HCT116 (cell line): ENCODE results near the gene LDLRAD4. TPM values are rescaled to one million over a fixed set of nuclear protein-coding genes. Genes with fewer than 3 reads are reported as not detected.

Experiments used
- ATAC-seq: fragments of 200-7000 bp; cut with Tn5 transposase; 2 replicates; pipeline ENCODE4 v1.9.1; 2020; ENCODE audit warnings: mild to moderate bottlenecking, moderate library complexity
- BruUV-seq: library from RNA; stranded (reverse); fragments of 400-500 nt; replicated peaks from 2 replicates; lab custom pipeline; 2021; lab: Mats Ljungman, UMichigan
- CTCF ChIA-PET: fragments of 300-600 bp; sonication (Branson Sonifier 250); formaldehyde crosslinking; loops from one replicate; lab custom pipeline; 2021; ENCODE audit warnings: antibody characterized with exemption; lab: Charles Lee
- POLR2A ChIA-PET: fragments of 300-600, 350-600 bp; sonication (Branson Sonifier 250); formaldehyde crosslinking; loops from one replicate; lab custom pipeline; 2021; ENCODE audit warnings: antibody characterized with exemption; lab: Charles Lee
- RAD21 ChIA-PET, 2 experiments: fragments of 300-600 bp; sonication (Branson Sonifier 250); formaldehyde crosslinking; loops; one replicate each; lab custom pipeline; 2023; ENCODE audit warnings: low total read pairs in 2 of 2; ENCODE audit not compliant: uncharacterized antibody in 2 of 2, unreplicated experiment in 2 of 2, low non-redundant PET in 1 of 2; lab: Charles Lee
- DNase-seq: peaks from one replicate; pipeline ENCODE4 v3.0.0-alpha.2; 2010; ENCODE audit warnings: low read depth, low spot score
- H2AFZ ChIP-seq: fragments of 200-600 bp; shearing (Covaris generic), sonication (generic); 2 replicates; pipeline ENCODE4 v1.6.1; 2017; ENCODE audit warnings: low read depth, mixed run types, mixed read lengths, antibody characterized with exemption, low read length; ENCODE audit not compliant: poor library complexity, severe bottlenecking
- H3K27ac ChIP-seq: 2 replicates; pipeline ENCODE4 v1.5.1; 2012; ENCODE audit warnings: low read depth, low read length
- H3K27me3 ChIP-seq: fragments of 200-600 bp; sonication (generic); 2 replicates; pipeline ENCODE4 v1.6.1; 2016; ENCODE audit warnings: mixed run types, low read length, mixed read lengths; ENCODE audit not compliant: insufficient read depth
- H3K36me3 ChIP-seq, 2 experiments: fragments of 200-500 bp in 1 of 2; fragments of 200-600 bp in 1 of 2; sonication (Bioruptor generic) in 1 of 2; sonication (generic) in 1 of 2; 2 replicates each; pipeline versions ENCODE4 v1.5.1 to v1.6.1; 2014 to 2016; ENCODE audit warnings: low read length in 2 of 2, inconsistent platforms in 1 of 2, mixed read lengths in 1 of 2, mixed run types in 1 of 2; ENCODE audit not compliant: insufficient read depth in 2 of 2, control insufficient read depth in 1 of 2
- H3K4me1 ChIP-seq, 2 experiments: fragments of 200-600 bp in 1 of 2; sonication (generic) in 1 of 2; 2 replicates each; pipeline versions ENCODE4 v1.5.1 to v1.6.1; 2012 to 2017; ENCODE audit warnings: low read length in 2 of 2, inconsistent platforms in 1 of 2, mild to moderate bottlenecking in 1 of 2, mixed read lengths in 1 of 2, mixed run types in 1 of 2, moderate library complexity in 1 of 2; ENCODE audit not compliant: insufficient read depth in 2 of 2, control insufficient read depth in 1 of 2
- H3K4me2 ChIP-seq: fragments of 200-600 bp; sonication (generic); 2 replicates; pipeline ENCODE4 v1.6.1; 2017; ENCODE audit warnings: mixed run types, low read length, mixed read lengths
- H3K4me3 ChIP-seq, 2 experiments: fragments of 200-600 bp in 1 of 2; sonication (generic) in 1 of 2; replicated peaks in 1 of 2; 2 replicates each; pipeline ENCODE4 v1.5.1; 2011 to 2016; ENCODE audit warnings: low read length in 2 of 2, control low read depth in 1 of 2, low read depth in 1 of 2, mild to moderate bottlenecking in 1 of 2, mixed read lengths in 1 of 2, mixed run types in 1 of 2
- H3K79me2 ChIP-seq: fragments of 200-600 bp; sonication (generic); 2 replicates; pipeline ENCODE4 v1.6.1; 2017; ENCODE audit warnings: mild to moderate bottlenecking, mixed run types, low read length, moderate library complexity, mixed read lengths; ENCODE audit not compliant: insufficient read depth
- H3K9ac ChIP-seq: fragments of 200-600 bp; sonication (generic); 2 replicates; pipeline ENCODE4 v1.6.1; 2016; ENCODE audit warnings: low read length, mixed read lengths
- H3K9me2 ChIP-seq: fragments of 200-600 bp; sonication (generic), shearing (Covaris generic); 2 replicates; pipeline ENCODE4 v1.6.1; 2017; ENCODE audit warnings: mixed run types, mild to moderate bottlenecking, moderate library complexity; ENCODE audit not compliant: insufficient read depth
- H3K9me3 ChIP-seq, 2 experiments: fragments of 200-500 bp in 1 of 2; fragments of 200-600 bp in 1 of 2; sonication (Bioruptor generic) in 1 of 2; sonication (generic) in 1 of 2; 2 replicates each; pipeline ENCODE4 v1.6.1; 2014 to 2017; ENCODE audit warnings: low read length in 2 of 2, mixed read lengths in 2 of 2, inconsistent platforms in 1 of 2, low read depth in 1 of 2, mild to moderate bottlenecking in 1 of 2, mixed run types in 1 of 2, moderate library complexity in 1 of 2; ENCODE audit not compliant: control insufficient read depth in 1 of 2, insufficient read depth in 1 of 2
- H4K20me1 ChIP-seq: fragments of 200-600 bp; sonication (generic), shearing (Covaris generic); 2 replicates; pipeline ENCODE4 v1.6.1; 2017; ENCODE audit warnings: mixed run types, mild to moderate bottlenecking, moderate library complexity; ENCODE audit not compliant: insufficient read depth
- ATF3 ChIP-seq: IDR thresholded peaks from 2 replicates; pipeline ENCODE4 v1.6.1; 2012
- CBX3 ChIP-seq: IDR thresholded peaks from 2 replicates; pipeline ENCODE4 v1.6.1; 2012; ENCODE audit warnings: low read depth
- CTCF ChIP-seq, 3 experiments: fragments of 200-600 bp in 1 of 3; sonication (generic) in 1 of 3; IDR thresholded peaks in 2 of 3; conservative IDR thresholded peaks in 1 of 3; 2 replicates each; pipeline ENCODE4 v1.5.1; 2012 to 2017; ENCODE audit warnings: low read depth in 2 of 3, low read length in 2 of 3, antibody characterized with exemption in 1 of 3, borderline replicate concordance in 1 of 3, control low read depth in 1 of 3, mild to moderate bottlenecking in 1 of 3, mixed read lengths in 1 of 3, mixed run types in 1 of 3, moderate library complexity in 1 of 3; ENCODE audit not compliant: insufficient read depth in 1 of 3
- EGR1 ChIP-seq: IDR thresholded peaks from 2 replicates; pipeline ENCODE4 v1.6.1; 2012; ENCODE audit warnings: low read depth
- EZH2phosphoT487 ChIP-seq: fragments of 200-600 bp; IDR thresholded peaks from 2 replicates; pipeline ENCODE4 v1.6.1; 2018; ENCODE audit warnings: antibody characterized with exemption, borderline replicate concordance
- FOSL1 ChIP-seq: IDR thresholded peaks from 2 replicates; pipeline ENCODE4 v1.6.1; 2012; ENCODE audit warnings: low read depth
- MAX ChIP-seq: IDR thresholded peaks from 2 replicates; pipeline ENCODE4 v1.6.1; 2012
- POLR2AphosphoS5 ChIP-seq: IDR thresholded peaks from 2 replicates; pipeline ENCODE4 v1.6.1; 2011; ENCODE audit warnings: mild to moderate bottlenecking, low read depth, low read length, moderate library complexity
- SIN3A ChIP-seq: IDR thresholded peaks from 2 replicates; pipeline ENCODE4 v1.6.1; 2012; ENCODE audit warnings: low read depth
- TCF7L2 ChIP-seq: IDR thresholded peaks from 2 replicates; pipeline ENCODE4 v1.7.0; 2011; ENCODE audit warnings: borderline replicate concordance, inconsistent platforms; ENCODE audit not compliant: insufficient read depth, insufficient read length; ENCODE audit errors: extremely low read depth
- YY1 ChIP-seq: IDR thresholded peaks from 2 replicates; pipeline ENCODE4 v1.6.1; 2011; ENCODE audit warnings: low read length, low read depth, moderate library complexity, mild to moderate bottlenecking; ENCODE audit not compliant: insufficient replicate concordance; ENCODE audit errors: extremely low read depth
- ZFX ChIP-seq: fragments of 450-650 bp; IDR thresholded peaks from 2 replicates; pipeline ENCODE4 v1.6.1; 2017
- ZNF274 ChIP-seq: fragments of 200-500 bp; sonication (Bioruptor generic); IDR thresholded peaks from 2 replicates; pipeline ENCODE4 v1.6.1; 2014; ENCODE audit warnings: mild to moderate bottlenecking, low read depth, low read length, inconsistent platforms
- intact Hi-C: fragments of 100-400 bp; cut with micrococcal nuclease; formaldehyde crosslinking; loops from 2 replicates; pipeline ENCODE4 v1.10.0; 2022
- total RNA-seq: library from RNA; stranded (reverse); gene quantifications from one replicate; pipeline ENCODE4 v1.2.1, GENCODE V29; 2021; ENCODE audit not compliant: unreplicated experiment

LDLRAD4 gene
- total RNA-seq, 1 experiment from 2014 or later: 1.2 TPM

- no peak for TF ChIP-seq TCF7L2
- TF ChIP-seq MAX: no peak
- no peak for TF ChIP-seq EZH2phosphoT487
- TF ChIP-seq EGR1: no peak
- TF ChIP-seq CBX3: no peak
- TF ChIP-seq ATF3: no peak
These were observed 424.7 kb downstream of the LDLRAD4 start (continued) for GRCh38 chr18:13643261-13643751.

GRCh38 chr18:13645093-13645492 is 426.5 kb downstream of the LDLRAD4 start:
- no peaks in the 10 kb centered on the region for H4K20me1 ChIP-seq
- no peaks in the 10 kb centered on the region for H3K4me1 ChIP-seq
- intact Hi-C loops: no loop called here
- H3K36me3 ChIP-seq: no peaks in the 10 kb centered on the region
- H3K4me2 ChIP-seq: no peak overlapping the region
- H3K27ac ChIP-seq: no peak overlapping the region
- H3K9ac ChIP-seq: no peak overlapping the region
- CTCF ChIA-PET: no interaction called here
- POLR2A ChIA-PET: no interaction called here
- RAD21 ChIA-PET: no interaction called here
- DNase-seq (no peak), ATAC-seq (no peak)
- no peaks in the 10 kb centered on the region for H3K79me2 ChIP-seq
- BruUV-seq: no TSS peak
- no peak overlapping the region for H2AFZ ChIP-seq
- TF ChIP-seq EGR1 (no peak), TCF7L2 (no peak), POLR2AphosphoS5 (no peak), CTCF (IDR thresholded peaks at IDR 0.05 in 2 of 3, conservative IDR thresholded peaks at IDR 0.05 in 1 of 3; ENCODE audit: borderline replicate concordance in 1 of 3, insufficient read depth in 1 of 3, low read depth in 2 of 3, low read length in 2 of 3) (no peak), YY1 (no peak), FOSL1 (no peak), ZNF274 (no peak), MAX (no peak), SIN3A (no peak), ZFX (no peak)
- H3K4me3 ChIP-seq: no peak overlapping the region
- no peaks in the 10 kb centered on the region for H3K9me3 ChIP-seq
- no peaks in the 10 kb centered on the region for H3K9me2 ChIP-seq
- no peaks in the 10 kb centered on the region for H3K27me3 ChIP-seq
